K562 (cell line): Measurements from ENCODE around the gene PRMT7. TPM values are rescaled to one million over a fixed set of nuclear protein-coding genes. Genes with fewer than 3 reads are reported as not detected.

Experiments
- GABPA ChIP-seq: fragments of 200-800 bp; sonication (Bioruptor generic); conservative IDR thresholded peaks from 2 replicates; pipeline ENCODE4 v1.6.1; 2016; ENCODE audit warnings: low read depth, missing genetic modification characterization, missing compliant biosample characterization
- LARP7 ChIP-seq: fragments of 450-650 bp; IDR thresholded peaks from 2 replicates; pipeline ENCODE4 v1.6.1; 2016
- MEIS2 ChIP-seq: fragments of 450-650 bp; IDR thresholded peaks from 2 replicates; pipeline ENCODE4 v1.6.1; 2014; ENCODE audit warnings: mild to moderate bottlenecking; ENCODE audit not compliant: partially characterized antibody
- PHF8 ChIP-seq: fragments of 200-600 bp; sonication (generic); IDR thresholded peaks from 2 replicates; pipeline ENCODE4 v1.6.1; 2012; ENCODE audit warnings: mixed run types, mild to moderate bottlenecking, inconsistent platforms, low read length, moderate library complexity, borderline replicate concordance
- PKNOX1 ChIP-seq: fragments of 450-650 bp; IDR thresholded peaks from 2 replicates; pipeline ENCODE4 v1.6.1; 2016
- RCOR1 ChIP-seq, 2 experiments: IDR thresholded peaks; 2 replicates each; pipeline ENCODE4 v1.6.1; 2012; ENCODE audit warnings: low read depth in 2 of 2, low read length in 2 of 2, borderline replicate concordance in 1 of 2, improper control_type of control experiment in 1 of 2
- ZBTB11 ChIP-seq, 3 experiments: fragments of 200-800 bp in 1 of 3; fragments of 250-450 bp in 1 of 3; fragments of 450-650 bp in 1 of 3; sonication (Bioruptor Pico) in 1 of 3; sonication (Bioruptor generic) in 1 of 3; formaldehyde crosslinking in 1 of 3; IDR thresholded peaks; 2 replicates each; pipeline versions ENCODE4 v1.6.1 to v1.8.0; 2016 to 2022; ENCODE audit warnings: mild to moderate bottlenecking in 2 of 3, missing genetic modification characterization in 2 of 3, missing compliant biosample characterization in 1 of 3, moderate library complexity in 1 of 3
- ZFP36 ChIP-seq: fragments of 150-350 bp; IDR thresholded peaks from 2 replicates; pipeline ENCODE4 v1.6.1; 2018; ENCODE audit warnings: low read length, low read depth; ENCODE audit not compliant: partially characterized antibody
- ZNF140 ChIP-seq: fragments of 250-450 bp; sonication (Bioruptor Pico); IDR thresholded peaks from 2 replicates; pipeline ENCODE4 v1.8.0; 2021; ENCODE audit warnings: moderate library complexity, mild to moderate bottlenecking, inconsistent platforms
- ZNF280A ChIP-seq: fragments of 450-650 bp; IDR thresholded peaks from 2 replicates; pipeline ENCODE4 v1.6.1; 2018; ENCODE audit warnings: mild to moderate bottlenecking, low read depth; ENCODE audit not compliant: partially characterized antibody
- ZNF407 ChIP-seq: fragments of 450-650 bp; IDR thresholded peaks from 2 replicates; pipeline ENCODE4 v1.6.1; 2016; ENCODE audit warnings: low read depth
- polyA plus RNA-seq, 8 experiments: library from polyadenylated mRNA; depleted of rRNA in 4 of 8; stranded (reverse) in 5 of 8; unstranded in 3 of 8; fragments of >200 nt; fragmentation: Nextera tagmentation in 2 of 8; fragmentation: Illumina TruSeq in 1 of 8; extraction: Ambion mirVana in 2 of 8; extraction: Trizol in 1 of 8; gene quantifications; 2 replicates each; pipeline versions ENCODE4 v1.2.1 to v1.2.3, GENCODE V29; 2011 to 2014; ENCODE audit warnings: inconsistent platforms in 1 of 8, missing spikeins in 1 of 8
- total RNA-seq, 7 experiments: library from RNA; depleted of rRNA in 6 of 7; stranded (reverse); fragments of >200 nt in 6 of 7; fragmentation: Illumina TruSeq in 2 of 7; extraction: Trizol in 2 of 7; gene quantifications; 2 replicates each; pipeline versions ENCODE4 v1.2.1 to v1.2.3, GENCODE V29; 2011 to 2021; ENCODE audit warnings: low replicate concordance in 1 of 7

The PRMT7 gene
- total and polyA plus RNA-seq, 9 of the 15 experiments (the other 6 are each of a cell fraction or from before 2014, with no cell fraction given) = 6.4 to 88.8 (median 73.1) TPM

- TF ChIP-seq ZNF407 (0 out of 2 replicates have a peak, but pooled peaks have one; percentile 11), PKNOX1 (peak; percentile 88), ZNF140 (no peak), ZBTB11 (CRISPR knock-in tag; IDR thresholded peaks at IDR 0.05) (peak in 1 of 3 experiments; percentile 35; a peak in 1 of 6 replicates), ZFP36 (peak; percentile 34), ZNF280A (peak; percentile 37), RCOR1 (IDR thresholded peaks at IDR 0.05; ENCODE audit: borderline replicate concordance in 1 of 2, low read depth in 2 of 2, low read length in 2 of 2) (peak in 1 of 2 experiments; percentile 84; a peak in 2 of 4 replicates), GABPA (tag) (peak; percentile 30; the same call in 1 of the 2 replicates), PHF8 (no peak), MEIS2 (peak; percentile 66), LARP7 (0 out of 2 replicates have a peak, but pooled peaks have one; percentile 63)
Measured at GRCh38 chr16:68289621-68290329, 21.0 kb upstream of the PRMT7 start (continued).
